H9 (cell line): ENCODE results near the gene EME1. TPM values are rescaled to one million over a fixed set of nuclear protein-coding genes. Genes with fewer than 3 reads are reported as not detected.

ENCODE experiments used
- DNase-seq: peaks from one replicate; pipeline ENCODE4 v3.0.0-alpha.2; 2017
- H2AFZ ChIP-seq: one replicate; pipeline ENCODE4 v1.6.1; 2013; ENCODE audit warnings: mild to moderate bottlenecking, low read length, control low read depth, moderate library complexity
- H2AK5ac ChIP-seq: 2 replicates; pipeline ENCODE4 v1.6.1; 2013; ENCODE audit warnings: low read length, control low read depth, mixed read lengths; ENCODE audit not compliant: insufficient read length
- H2BK120ac ChIP-seq: one replicate; pipeline ENCODE4 v1.6.1; 2013; ENCODE audit warnings: low read depth, mild to moderate bottlenecking, low read length, control low read depth, inconsistent platforms; ENCODE audit not compliant: poor library complexity, severe bottlenecking
- H2BK12ac ChIP-seq: 2 replicates; pipeline ENCODE4 v1.6.1; 2013; ENCODE audit warnings: low read length, control low read depth, mixed read lengths, low read depth; ENCODE audit not compliant: insufficient read length
- H2BK15ac ChIP-seq: 2 replicates; pipeline ENCODE4 v1.6.1; 2013; ENCODE audit warnings: low read depth, low read length, control low read depth
- H2BK20ac ChIP-seq: one replicate; pipeline ENCODE4 v1.6.1; 2013; ENCODE audit warnings: low read depth, mild to moderate bottlenecking, low read length, control low read depth, inconsistent platforms; ENCODE audit not compliant: poor library complexity, severe bottlenecking
- H2BK5ac ChIP-seq: 2 replicates; pipeline ENCODE4 v1.6.1; 2013; ENCODE audit warnings: low read length, control low read depth, mixed read lengths; ENCODE audit not compliant: insufficient read length
- H3K14ac ChIP-seq: 2 replicates; pipeline ENCODE4 v1.6.1; 2013; ENCODE audit warnings: low read length, control low read depth; ENCODE audit not compliant: insufficient read depth
- H3K18ac ChIP-seq: 2 replicates; pipeline ENCODE4 v1.6.1; 2013; ENCODE audit warnings: low read depth, mild to moderate bottlenecking, mixed read lengths, low read length, control low read depth; ENCODE audit not compliant: insufficient read length
- H3K23ac ChIP-seq: 2 replicates; pipeline ENCODE4 v1.6.1; 2013; ENCODE audit warnings: low read length, control low read depth, mixed read lengths, low read depth; ENCODE audit not compliant: insufficient read length
- H3K23me2 ChIP-seq: 2 replicates; pipeline ENCODE4 v1.6.1; 2013; ENCODE audit warnings: low read depth, mild to moderate bottlenecking, mixed read lengths, low read length, control low read depth; ENCODE audit not compliant: insufficient read length, poor library complexity, severe bottlenecking
- H3K27ac ChIP-seq: 2 replicates; pipeline ENCODE4 v1.5.1; 2013; ENCODE audit warnings: low read length, control low read depth, mixed read lengths, low read depth; ENCODE audit not compliant: insufficient read length
- H3K27me3 ChIP-seq: 2 replicates; pipeline ENCODE4 v1.6.1; 2013; ENCODE audit warnings: low read length, control low read depth, inconsistent platforms; ENCODE audit not compliant: insufficient read depth
- H3K4ac ChIP-seq: 2 replicates; pipeline ENCODE4 v1.6.1; 2013; ENCODE audit warnings: low read depth, mild to moderate bottlenecking, control low read depth, inconsistent platforms, low read length, moderate library complexity
- H3K4me1 ChIP-seq: 2 replicates; pipeline ENCODE4 v1.6.1; 2013; ENCODE audit warnings: low read length, control low read depth, inconsistent platforms; ENCODE audit not compliant: insufficient read depth
- H3K4me2 ChIP-seq: 2 replicates; pipeline ENCODE4 v1.6.1; 2013; ENCODE audit warnings: low read length, control low read depth, mixed read lengths; ENCODE audit not compliant: insufficient read length, insufficient read depth
- H3K56ac ChIP-seq: 2 replicates; pipeline ENCODE4 v1.6.1; 2013; ENCODE audit warnings: low read depth, mild to moderate bottlenecking, mixed read lengths, low read length, control low read depth; ENCODE audit not compliant: insufficient read length
- H3K79me1 ChIP-seq: 2 replicates; pipeline ENCODE4 v1.6.1; 2013; ENCODE audit warnings: low read depth, mild to moderate bottlenecking, moderate library complexity, low read length, control low read depth, inconsistent platforms; ENCODE audit not compliant: insufficient read depth, poor library complexity, severe bottlenecking
- H3K79me2 ChIP-seq: 2 replicates; pipeline ENCODE4 v1.6.1; 2013; ENCODE audit warnings: low read length, control low read depth, inconsistent platforms; ENCODE audit not compliant: insufficient read depth
- H3K9ac ChIP-seq: 2 replicates; pipeline ENCODE4 v1.6.1; 2013; ENCODE audit warnings: low read length, control low read depth, mixed read lengths; ENCODE audit not compliant: insufficient read length; ENCODE audit errors: extremely low read depth
- H3K9me3 ChIP-seq: one replicate; pipeline ENCODE4 v1.6.1; 2013; ENCODE audit warnings: low read depth, low read length, inconsistent platforms; ENCODE audit not compliant: control insufficient read depth
- H3T11ph ChIP-seq: one replicate; pipeline ENCODE4 v1.6.1; 2013; ENCODE audit warnings: mild to moderate bottlenecking, low read length, control low read depth, inconsistent platforms
- H4K20me1 ChIP-seq: one replicate; pipeline ENCODE4 v1.6.1; 2013; ENCODE audit not compliant: control insufficient read depth, insufficient read length, insufficient read depth
- H4K5ac ChIP-seq: 2 replicates; pipeline ENCODE4 v1.6.1; 2013; ENCODE audit warnings: low read depth, mild to moderate bottlenecking, mixed read lengths, low read length, control low read depth; ENCODE audit not compliant: insufficient read length
- H4K8ac ChIP-seq: replicated peaks from 2 replicates; pipeline ENCODE4 v1.6.1; 2013; ENCODE audit warnings: low read length, control low read depth, mixed read lengths, low read depth; ENCODE audit not compliant: insufficient read length
- H4K91ac ChIP-seq: 2 replicates; pipeline ENCODE4 v1.6.1; 2013; ENCODE audit warnings: low read depth, mild to moderate bottlenecking, moderate library complexity, mixed read lengths, low read length, control low read depth; ENCODE audit not compliant: insufficient read length
- H3K27ac Mint-ChIP-seq, 3 experiments: 2 replicates in 2 of 3; 3 replicates in 1 of 3; pipeline ENCODE4 v1.8.0; 2020 to 2021; ENCODE audit warnings: mixed read lengths in 3 of 3, mild to moderate bottlenecking in 1 of 3, moderate library complexity in 1 of 3
- H3K27me3 Mint-ChIP-seq: 2 replicates; pipeline ENCODE4 v1.8.0; 2021; ENCODE audit warnings: low read depth, mild to moderate bottlenecking, moderate library complexity, mixed read lengths
- H3K36me3 Mint-ChIP-seq, 3 experiments: 2 replicates in 2 of 3; 3 replicates in 1 of 3; pipeline ENCODE4 v1.8.0; 2020 to 2021; ENCODE audit warnings: low read depth in 3 of 3, mixed read lengths in 3 of 3; ENCODE audit not compliant: insufficient read depth in 1 of 3
- H3K4me1 Mint-ChIP-seq, 2 experiments: 2 replicates each; pipeline ENCODE4 v1.8.0; 2020; ENCODE audit warnings: mixed read lengths in 2 of 2
- H3K4me3 Mint-ChIP-seq, 2 experiments: 2 replicates in 1 of 2; 3 replicates in 1 of 2; pipeline ENCODE4 v1.8.0; 2020 to 2021; ENCODE audit warnings: mild to moderate bottlenecking in 2 of 2, mixed read lengths in 2 of 2, moderate library complexity in 1 of 2
- H3K9me3 Mint-ChIP-seq, 2 experiments: 2 replicates in 1 of 2; 3 replicates in 1 of 2; pipeline ENCODE4 v1.8.0; 2020; ENCODE audit warnings: mild to moderate bottlenecking in 2 of 2, mixed read lengths in 2 of 2, moderate library complexity in 1 of 2
- WGBS: extraction: QIAGEN DNeasy Blood & Tissue Kit; methylation state at CpG from one replicate; pipeline ENCODE4 v1.1.7; 2013; ENCODE audit warnings: missing lambda C conversion rate, low lambda C conversion rate, mixed read lengths; ENCODE audit not compliant: insufficient read length; ENCODE audit errors: extremely low coverage; 5-methylcytosine and 5-hydroxymethylcytosine counted together
- total RNA-seq: library from RNA; stranded (reverse); gene quantifications from 2 replicates; pipeline ENCODE4 v1.2.1, GENCODE V29; 2021
- TF ChIP-seq, protein P1 (sequence below): fragments of 200-600 bp; sonication (generic); conservative IDR thresholded peaks from 3 replicates; pipeline ENCODE4 v1.8.0; 2021; ENCODE audit warnings: antibody characterized with exemption, mild to moderate bottlenecking

EME1 gene
- total RNA-seq, 1 experiment from 2014 or later = 15.1 TPM

DNA sequence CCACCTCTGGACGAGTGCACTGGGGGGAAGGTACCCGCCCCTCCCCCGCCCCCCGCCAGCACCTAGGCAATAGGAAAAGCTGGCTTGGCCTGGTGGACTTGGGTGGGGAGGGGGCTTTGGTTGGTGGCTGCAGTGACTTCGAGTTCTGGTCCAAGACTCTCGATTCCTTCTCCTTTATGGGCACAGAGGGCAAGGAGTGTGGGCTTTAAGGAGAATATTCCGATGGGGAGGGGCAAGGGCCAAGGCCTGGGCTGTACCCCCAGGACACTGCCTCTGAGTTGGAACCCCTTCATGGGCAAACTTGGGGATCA is 53.4 kb downstream of the EME1 start:
- no peaks in the 10 kb centered on the region for H3K9me3 ChIP-seq
- WGBS = no CpG with 5 or more reads among the region's 7 CpGs
- H3K4me1 Mint-ChIP-seq = peaks cover 20% of the 10 kb centered on the region in 2 experiments

More for the DNA sequence above, 53.4 kb downstream of the EME1 start:
- no peak overlapping the region for H4K91ac ChIP-seq
- no peak for DNase-seq
- no peak overlapping the region for H3K56ac ChIP-seq
- no peak overlapping the region for H2AK5ac ChIP-seq
- no peak overlapping the region for H3T11ph ChIP-seq
- H3K4ac ChIP-seq = no peak overlapping the region
- H2BK12ac ChIP-seq = no peak overlapping the region
- H3K4me1 ChIP-seq = no peaks in the 10 kb centered on the region; the same call in 1 of the 2 replicates
- H4K8ac ChIP-seq = no peak overlapping the region
- no peaks in the 10 kb centered on the region for H3K79me1 ChIP-seq
- H3K27me3 ChIP-seq = no peaks in the 10 kb centered on the region; the same call in 1 of the 2 replicates
- Mint-ChIP-seq H3K36me3 (no peaks in the 10 kb centered on the region; a peak in 2 of 7 replicates), H3K27ac (no peak overlapping the region), H3K9me3 (no peaks in the 10 kb centered on the region; a peak in 1 of 5 replicates), H3K27me3 (peaks cover 19% of the 10 kb centered on the region), H3K4me3 (peak overlapping the region; percentile 71 to 84)
- H2BK120ac ChIP-seq = no peak overlapping the region
- no peak overlapping the region for H2BK15ac ChIP-seq
- no peaks in the 10 kb centered on the region for H3K79me2 ChIP-seq
- H3K9ac ChIP-seq = peak overlapping the region; percentile 17
- H3K14ac ChIP-seq = no peak overlapping the region
- no peak overlapping the region for H3K27ac ChIP-seq
- no peak overlapping the region for H2BK5ac ChIP-seq
- no peak overlapping the region for H2BK20ac ChIP-seq
- H2AFZ ChIP-seq = no peak overlapping the region
- TF ChIP-seq, protein P1, sequence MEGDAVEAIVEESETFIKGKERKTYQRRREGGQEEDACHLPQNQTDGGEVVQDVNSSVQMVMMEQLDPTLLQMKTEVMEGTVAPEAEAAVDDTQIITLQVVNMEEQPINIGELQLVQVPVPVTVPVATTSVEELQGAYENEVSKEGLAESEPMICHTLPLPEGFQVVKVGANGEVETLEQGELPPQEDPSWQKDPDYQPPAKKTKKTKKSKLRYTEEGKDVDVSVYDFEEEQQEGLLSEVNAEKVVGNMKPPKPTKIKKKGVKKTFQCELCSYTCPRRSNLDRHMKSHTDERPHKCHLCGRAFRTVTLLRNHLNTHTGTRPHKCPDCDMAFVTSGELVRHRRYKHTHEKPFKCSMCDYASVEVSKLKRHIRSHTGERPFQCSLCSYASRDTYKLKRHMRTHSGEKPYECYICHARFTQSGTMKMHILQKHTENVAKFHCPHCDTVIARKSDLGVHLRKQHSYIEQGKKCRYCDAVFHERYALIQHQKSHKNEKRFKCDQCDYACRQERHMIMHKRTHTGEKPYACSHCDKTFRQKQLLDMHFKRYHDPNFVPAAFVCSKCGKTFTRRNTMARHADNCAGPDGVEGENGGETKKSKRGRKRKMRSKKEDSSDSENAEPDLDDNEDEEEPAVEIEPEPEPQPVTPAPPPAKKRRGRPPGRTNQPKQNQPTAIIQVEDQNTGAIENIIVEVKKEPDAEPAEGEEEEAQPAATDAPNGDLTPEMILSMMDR = no peak
- peak overlapping the region; percentile 55 for H3K4me2 ChIP-seq
- peaks cover 12% of the 10 kb centered on the region for H3K23me2 ChIP-seq
- no peak overlapping the region for H3K18ac ChIP-seq
- no peak overlapping the region for H3K23ac ChIP-seq
- no peaks in the 10 kb centered on the region for H4K20me1 ChIP-seq
- no peak overlapping the region for H4K5ac ChIP-seq
